Skeletal muscle tissue (tissue), 4 donors: Measurements from ENCODE around the gene ZNF865. TPM values are rescaled to one million over a fixed set of nuclear protein-coding genes. Genes with fewer than 3 reads are reported as not detected.
A peak's percentile ranks its signal among the peaks of the same experiment; 100 is the strongest.
"Not testable (repeated sequence)": the region's sequence is repeated elsewhere in the genome, so short reads cannot be mapped to it uniquely, and the experiment has no call there.

ENCODE experiments used
- H3K27ac ChIP-seq: one replicate; pipeline ENCODE4 v1.7.0; 2013; ENCODE audit warnings: mild to moderate bottlenecking, low read depth, low read length, inconsistent platforms
- H3K27me3 ChIP-seq, 3 donors: one replicate each; pipeline ENCODE4 v1.7.0; 2013; ENCODE audit warnings: low read length in 3 of 3; ENCODE audit not compliant: control insufficient read depth in 3 of 3, insufficient read depth in 3 of 3
- H3K36me3 ChIP-seq, 3 donors: one replicate each; pipeline ENCODE4 v1.7.0; 2013; ENCODE audit warnings: low read length in 3 of 3; ENCODE audit not compliant: control insufficient read depth in 3 of 3, insufficient read depth in 3 of 3
- H3K4me1 ChIP-seq, 3 donors: one replicate each; pipeline ENCODE4 v1.7.0; 2013; ENCODE audit warnings: low read length in 3 of 3, mild to moderate bottlenecking in 3 of 3; ENCODE audit not compliant: control insufficient read depth in 3 of 3, insufficient read depth in 3 of 3
- H3K4me3 ChIP-seq, 3 donors: one replicate each; pipeline ENCODE4 v1.7.0; 2013; ENCODE audit warnings: low read length in 3 of 3
- H3K9ac ChIP-seq, 3 donors: one replicate each; pipeline ENCODE4 v1.7.0; 2013; ENCODE audit warnings: low read length in 3 of 3, mild to moderate bottlenecking in 3 of 3, moderate library complexity in 2 of 3, low read depth in 1 of 3
- H3K9me3 ChIP-seq, 3 donors: one replicate each; pipeline ENCODE4 v1.7.0; 2013; ENCODE audit warnings: low read length in 3 of 3; ENCODE audit not compliant: control insufficient read depth in 3 of 3
- total RNA-seq: library from RNA; depleted of rRNA; stranded (reverse); fragments of >200 nt; gene quantifications from one replicate; pipeline ENCODE4 v1.2.3, GENCODE V29; 2014
- donor health status: Osteomylitis.

ZNF865 gene
- total RNA-seq: 1.0 TPM

DNA sequence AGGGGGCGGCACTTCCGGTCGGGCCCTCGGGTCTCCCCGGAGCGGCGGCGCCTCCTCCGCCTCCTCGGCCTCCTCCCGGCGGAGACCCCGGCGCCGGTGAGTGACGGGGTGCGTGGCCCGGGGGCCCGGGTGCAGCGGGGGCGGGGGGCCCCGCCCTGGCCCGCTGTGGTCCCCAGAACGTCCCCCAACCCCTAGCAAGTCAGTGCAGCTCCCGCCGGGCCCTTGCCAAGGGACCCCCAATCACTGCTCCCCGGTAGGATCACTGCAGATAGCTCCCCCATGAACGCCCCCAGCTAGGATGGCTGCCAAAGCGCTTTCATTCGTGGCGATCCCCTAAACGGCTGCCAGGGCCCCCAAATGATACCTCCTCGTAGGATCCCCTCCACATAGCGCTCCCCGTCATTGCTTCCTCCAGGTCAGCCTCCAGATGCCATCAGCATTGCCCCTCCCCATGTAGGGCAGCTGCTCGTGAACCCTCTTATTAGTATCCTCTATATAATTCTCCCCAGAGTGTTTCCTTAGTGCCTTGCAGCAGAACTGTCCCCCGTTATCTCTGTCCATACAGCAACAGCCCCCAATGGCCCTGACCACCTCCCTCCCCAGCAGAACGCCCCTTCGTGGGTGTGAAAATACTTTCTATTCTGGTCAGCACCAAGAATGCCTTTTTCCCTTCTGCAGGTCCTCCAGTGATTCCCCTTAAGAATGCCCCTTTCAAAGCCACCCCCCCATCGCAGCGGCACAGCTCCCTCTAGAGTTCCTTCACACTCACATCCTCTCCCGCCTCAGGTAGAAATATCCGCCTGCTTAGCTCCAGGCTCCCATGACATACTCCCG lies at the start of gene ZNF865:
TSS of gene ZNF865 (plus strand) at position 11 of the 834 bp plus-strand sequence. CDS start 7,972 bp downstream, outside the sequence.
- H3K9ac ChIP-seq: peak within 1 kb of the TSS; percentile 96 to 99 (median 98)
- peaks cover 3 to 18% (median 17%) of the 10 kb centered on the region in 3 donors for H3K36me3 ChIP-seq
- H3K27me3 ChIP-seq: no peaks in the 10 kb centered on the region
- peak within 1 kb of the TSS; percentile 92 to 97 (median 93) for H3K4me3 ChIP-seq
- H3K4me1 ChIP-seq: peaks cover 37 to 47% (median 41%) of the 10 kb centered on the region in 3 donors
- H3K27ac ChIP-seq: peak within 1 kb of the TSS; percentile 92
- no peaks in the 10 kb centered on the region for H3K9me3 ChIP-seq

- H3K9me3 ChIP-seq: no peaks in the 10 kb centered on the region
- peaks cover 14 to 30% (median 23%) of the 10 kb centered on the region in 3 donors for H3K4me1 ChIP-seq
- no peak overlapping the region for H3K4me3 ChIP-seq
- no peaks in the 10 kb centered on the region for H3K27me3 ChIP-seq
- no peak overlapping the region for H3K9ac ChIP-seq
- H3K27ac ChIP-seq: no peak overlapping the region
- no peaks in the 10 kb centered on the region for H3K36me3 ChIP-seq
These were observed 45.8 kb upstream of the ZNF865 start for GRCh38 chr19:55559684-55560083.

DNA sequence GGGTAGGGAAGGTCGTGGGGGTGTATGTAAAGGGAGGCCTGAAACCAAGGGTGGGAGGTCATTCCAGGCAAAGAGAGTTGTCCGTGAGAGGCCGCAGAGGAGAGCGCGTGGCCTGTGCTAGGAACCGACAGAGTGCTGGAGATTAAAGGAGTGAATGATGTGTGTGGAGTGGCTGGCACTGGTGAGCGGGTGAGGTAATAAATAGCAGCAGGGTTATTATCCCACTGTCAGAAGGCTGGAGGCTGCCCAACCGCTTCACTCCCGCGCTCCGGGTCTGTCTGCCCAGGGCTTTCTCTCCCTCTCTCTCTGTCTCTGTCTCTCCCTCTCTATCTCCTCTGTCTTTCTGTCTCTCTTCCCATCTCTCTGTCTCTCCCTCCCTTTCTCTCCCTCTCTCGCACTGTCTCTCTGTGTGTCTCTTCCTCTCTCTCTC lies 42.2 kb upstream of the ZNF865 start:
- H3K36me3 ChIP-seq: no peaks in the 10 kb centered on the region
- no peaks in the 10 kb centered on the region for H3K27me3 ChIP-seq
- H3K27ac ChIP-seq: peak overlapping the region; percentile 90
- H3K9me3 ChIP-seq: no peaks in the 10 kb centered on the region
- peak overlapping the region; percentile 51 to 87 (median 64) for H3K9ac ChIP-seq
- peaks cover 6 to 14% (median 10%) of the 10 kb centered on the region in 3 donors for H3K4me1 ChIP-seq
- peak overlapping the region in 1 of 3 donors; percentile 45 for H3K4me3 ChIP-seq

DNA sequence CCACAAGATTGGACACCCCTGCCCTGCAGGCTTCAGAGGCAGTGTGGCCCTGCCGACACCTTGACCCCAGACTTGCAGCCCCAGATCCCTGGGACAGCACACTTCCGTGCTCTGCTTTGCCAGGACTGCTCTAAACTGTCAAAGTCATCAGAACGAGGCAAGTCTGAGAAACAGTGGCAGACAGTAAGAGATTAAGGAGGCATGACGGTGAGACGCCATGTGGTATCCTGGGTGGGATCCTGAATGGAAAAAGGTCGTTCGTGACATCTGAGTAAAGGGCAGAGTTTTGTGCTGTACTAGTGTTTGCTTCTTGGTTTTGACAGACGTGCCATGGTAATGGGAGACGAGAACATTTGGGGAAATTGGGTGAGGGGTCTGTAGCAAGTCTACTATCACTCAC lies 38.6 kb upstream of the ZNF865 start:
- Histone ChIP-seq H3K9me3 (no peaks in the 10 kb centered on the region), H3K27me3 (no peaks in the 10 kb centered on the region), H3K4me1 (peaks cover 6 to 11% (median 10%) of the 10 kb centered on the region in 3 donors), H3K4me3 (no peak overlapping the region), H3K36me3 (no peaks in the 10 kb centered on the region), H3K27ac (no peak overlapping the region), H3K9ac (peak overlapping the region in 1 of 3 donors; percentile 47)

DNA sequence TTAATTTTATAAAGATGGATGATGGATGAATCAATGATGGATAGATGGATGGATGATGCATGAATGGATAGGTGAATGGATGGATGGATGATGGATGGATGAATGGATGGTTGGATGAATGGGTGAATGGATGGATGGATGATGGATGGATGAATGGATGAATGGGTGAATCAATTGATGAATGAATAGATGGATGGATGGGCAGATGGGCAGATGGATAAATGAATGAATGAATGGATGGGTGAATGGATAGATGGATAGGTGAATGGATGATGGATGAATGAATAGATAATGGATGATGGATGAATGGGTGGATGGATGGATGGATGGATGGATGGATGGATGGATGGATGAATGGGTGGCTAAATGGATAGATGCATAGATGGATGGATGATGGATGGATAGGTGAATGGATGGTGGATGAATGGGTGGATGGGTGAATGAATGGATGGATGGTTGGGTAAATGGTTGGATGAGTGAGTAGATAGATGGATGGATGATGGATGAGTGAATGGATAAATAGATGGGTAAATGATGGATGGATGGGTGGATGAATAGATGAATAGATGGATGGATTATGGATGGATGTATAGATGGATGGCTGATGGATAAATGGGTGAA lies 37.6 kb upstream of the ZNF865 start:
- Histone ChIP-seq H3K9me3 (no peaks in the 10 kb centered on the region), H3K27me3 (no peaks in the 10 kb centered on the region), H3K36me3 (no peaks in the 10 kb centered on the region), H3K9ac (no peak overlapping the region), H3K27ac (no peak overlapping the region), H3K4me1 (peaks cover 6 to 10% (median 9%) of the 10 kb centered on the region in 3 donors), H3K4me3 (no peak overlapping the region)

DNA sequence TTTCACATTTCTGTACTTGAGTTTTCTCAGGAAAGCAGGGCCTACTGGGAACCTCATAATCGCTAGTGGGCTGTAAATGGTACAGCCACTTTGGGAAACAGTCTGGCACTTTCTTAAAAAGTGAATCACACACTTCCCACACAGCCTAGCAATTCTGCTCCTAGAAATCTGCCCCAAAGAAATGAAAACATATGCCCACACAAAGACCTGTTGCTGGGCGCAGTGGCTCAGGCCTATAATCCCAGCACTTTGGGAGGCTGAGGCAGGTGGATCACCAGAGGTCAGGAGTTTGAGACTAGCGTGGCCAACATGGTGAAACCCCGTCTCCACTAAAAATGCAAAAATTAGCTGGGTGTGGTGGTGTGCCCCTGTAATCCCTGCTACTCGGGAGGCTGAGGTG lies 36.0 kb upstream of the ZNF865 start:
- H3K9ac ChIP-seq, H3K27me3 ChIP-seq, H3K36me3 ChIP-seq, H3K27ac ChIP-seq, H3K4me1 ChIP-seq, H3K4me3 ChIP-seq, H3K9me3 ChIP-seq: not testable (repeated sequence)

DNA sequence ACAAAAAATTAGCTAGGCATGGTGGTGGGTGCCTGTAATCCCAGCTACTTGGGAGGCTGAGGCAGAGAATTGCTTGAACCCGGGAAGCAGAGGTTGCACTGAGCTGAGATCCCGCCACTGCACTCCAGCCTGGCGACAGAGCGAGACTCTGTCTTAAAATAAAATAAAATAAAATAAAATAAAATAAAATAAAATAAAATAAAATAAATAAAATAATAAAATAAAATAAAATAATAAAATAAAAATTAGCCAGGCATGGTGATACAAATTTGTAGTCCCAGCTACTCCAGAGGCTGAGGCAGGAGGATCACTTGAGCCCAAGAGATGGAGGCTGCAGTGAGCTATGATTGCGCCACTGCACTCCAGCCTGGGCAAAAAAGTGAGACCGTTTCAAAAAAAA lies 31.5 kb upstream of the ZNF865 start:
- peaks cover 0 to 12% (median 6%) of the 10 kb centered on the region in 3 donors for H3K36me3 ChIP-seq
- H3K4me3 ChIP-seq, H3K9me3 ChIP-seq, H3K4me1 ChIP-seq, H3K27me3 ChIP-seq, H3K27ac ChIP-seq, H3K9ac ChIP-seq: not testable (repeated sequence)

DNA sequence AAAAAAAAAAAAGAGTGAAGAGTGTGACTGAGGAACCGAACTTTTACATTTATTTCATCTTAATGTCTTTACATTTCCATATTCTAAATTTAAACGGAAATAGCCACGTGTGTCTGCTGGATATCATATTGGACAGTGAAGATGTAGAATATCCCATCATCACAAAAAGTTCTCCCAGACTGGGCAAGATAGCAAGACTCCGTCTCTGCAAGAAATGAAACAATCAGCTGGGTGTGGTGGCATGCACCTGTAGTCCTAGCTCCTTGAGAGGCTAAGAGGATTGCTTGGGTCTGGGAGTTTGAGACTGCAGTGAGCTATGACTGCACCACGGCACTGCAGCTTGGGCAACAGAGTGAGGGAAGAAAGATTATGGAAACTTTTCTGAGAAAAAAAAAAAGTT lies 28.7 kb upstream of the ZNF865 start:
- no peak overlapping the region for H3K27ac ChIP-seq
- no peak overlapping the region for H3K9ac ChIP-seq
- no peaks in the 10 kb centered on the region for H3K9me3 ChIP-seq
- no peak overlapping the region for H3K4me3 ChIP-seq
- no peaks in the 10 kb centered on the region for H3K27me3 ChIP-seq
- H3K36me3 ChIP-seq: peaks cover 0 to 12% (median 6%) of the 10 kb centered on the region in 3 donors
- peaks cover 12 to 16% (median 12%) of the 10 kb centered on the region in 3 donors for H3K4me1 ChIP-seq

DNA sequence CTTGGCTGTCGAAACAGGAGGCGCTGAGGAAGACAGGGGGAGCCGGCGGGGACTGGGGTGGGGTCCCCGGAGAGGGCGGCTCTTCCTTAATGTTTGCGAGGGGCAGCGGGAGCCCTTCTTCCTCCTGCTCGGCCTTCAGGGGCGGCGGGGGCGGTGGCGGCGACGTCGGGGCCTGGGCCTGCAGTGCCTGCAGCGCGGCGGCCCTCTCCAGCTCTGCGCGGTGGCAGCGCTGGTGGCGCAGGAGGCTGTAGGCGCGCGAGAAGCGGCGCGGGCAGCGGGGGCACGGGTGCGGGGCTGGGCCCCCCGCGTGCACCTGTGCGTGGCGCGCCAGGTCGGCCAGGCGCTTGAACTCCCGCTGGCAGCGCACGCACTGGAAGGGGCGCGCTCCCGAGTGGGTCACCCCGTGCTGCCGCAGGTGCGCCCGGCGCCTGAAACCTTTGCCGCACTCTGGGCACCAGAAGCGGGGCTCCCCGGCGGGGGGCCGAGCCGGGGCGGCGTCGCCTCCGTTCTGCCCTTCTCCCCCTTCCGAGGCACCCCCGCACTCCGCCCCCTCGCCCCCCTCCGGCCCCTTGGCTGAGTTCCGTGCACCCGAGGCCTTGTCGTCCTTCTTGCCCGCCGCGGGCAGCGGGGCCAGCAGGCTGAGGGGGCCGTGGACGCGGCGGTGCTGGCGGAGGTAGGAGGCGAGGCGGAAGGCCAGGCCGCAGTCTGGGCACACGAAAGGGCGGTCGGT lies 27.3 kb upstream of the ZNF865 start:
- Histone ChIP-seq H3K4me1 (peaks cover 12 to 20% (median 13%) of the 10 kb centered on the region in 3 donors), H3K36me3 (peaks cover 0 to 12% (median 6%) of the 10 kb centered on the region in 3 donors), H3K27ac (no peak overlapping the region), H3K4me3 (no peak overlapping the region), H3K9me3 (no peaks in the 10 kb centered on the region), H3K27me3 (no peaks in the 10 kb centered on the region), H3K9ac (no peak overlapping the region)
